B cell (primary cell): ENCODE data around the gene FAM72A. TPM values are rescaled to one million over a fixed set of nuclear protein-coding genes. Genes with fewer than 3 reads are reported as not detected.
"Not testable (repeated sequence)": the region's sequence is repeated elsewhere in the genome, so short reads cannot be mapped to it uniquely, and the experiment has no call there.

ENCODE experiments used
- ATAC-seq: fragments of 200-7000 bp; cut with Tn5 transposase; one replicate; pipeline ENCODE4 v1.10.0; 2021; ENCODE audit warnings: low read depth, mild to moderate bottlenecking, moderate number of reproducible peaks, moderate library complexity
- CTCF ChIA-PET: fragments of 350-600 bp; sonication (Branson Sonifier 250); formaldehyde crosslinking; loops from one replicate; lab custom pipeline; 2021; ENCODE audit warnings: antibody characterized with exemption, inconsistent platforms; lab: Charles Lee
- POLR2A ChIA-PET: fragments of 350-600 bp; sonication (Branson Sonifier 250); formaldehyde crosslinking; loops from one replicate; lab custom pipeline; 2021; ENCODE audit warnings: antibody characterized with exemption; lab: Charles Lee
- DNase-seq: peaks from one replicate; pipeline ENCODE4 v3.0.0; 2013
- H2AFZ ChIP-seq: 2 replicates; pipeline ENCODE4 v1.6.1; 2012; ENCODE audit warnings: mild to moderate bottlenecking, low read depth, low read length; ENCODE audit not compliant: insufficient read depth, poor library complexity, severe bottlenecking
- H3K27ac ChIP-seq, 2 donors: 1 replicate in 1 of 2; 2 replicates in 1 of 2; pipeline ENCODE4 v1.5.1; 2012 to 2013; ENCODE audit warnings: low read length in 2 of 2, mild to moderate bottlenecking in 2 of 2, moderate library complexity in 1 of 2
- H3K27me3 ChIP-seq, 4 experiments: fragments of 200-600 bp in 1 of 4; sonication (generic) in 1 of 4; replicated peaks in 1 of 4; 1 replicate in 2 of 4; 2 replicates in 2 of 4; pipeline versions ENCODE4 v1.6.1 to v1.7.0; 2013 to 2016; ENCODE audit warnings: low read length in 3 of 4, mild to moderate bottlenecking in 2 of 4, mixed read lengths in 1 of 4, moderate library complexity in 1 of 4; ENCODE audit not compliant: insufficient read depth in 4 of 4, control insufficient read depth in 3 of 4; ENCODE audit errors: control extremely low read depth in 1 of 4
- H3K36me3 ChIP-seq, 2 experiments: replicated peaks in 1 of 2; 1 replicate in 1 of 2; 2 replicates in 1 of 2; pipeline versions ENCODE4 v1.6.1 to v1.7.1; 2013; ENCODE audit warnings: low read length in 1 of 2; ENCODE audit not compliant: insufficient read depth in 2 of 2, control insufficient read depth in 1 of 2; ENCODE audit errors: control extremely low read depth in 1 of 2, extremely low read depth in 1 of 2
- H3K4me1 ChIP-seq, 2 donors: fragments of 200-600 bp in 1 of 2; sonication (generic) in 1 of 2; 1 replicate in 1 of 2; 2 replicates in 1 of 2; pipeline versions ENCODE4 v1.5.1 to v1.6.1; 2013 to 2017; ENCODE audit warnings: low read length in 2 of 2; ENCODE audit not compliant: control insufficient read depth in 2 of 2, insufficient read depth in 2 of 2
- H3K4me2 ChIP-seq: replicated peaks from 2 replicates; pipeline ENCODE3; 2012; ENCODE audit warnings: mild to moderate bottlenecking, low read depth, low read length; ENCODE audit not compliant: poor library complexity, severe bottlenecking
- H3K4me3 ChIP-seq, 5 experiments: fragments of 200-600 bp in 1 of 5; sonication (generic) in 1 of 5; 1 replicate in 3 of 5; 2 replicates in 2 of 5; pipeline versions ENCODE4 v1.5.1 to v1.7.0; 2011 to 2016; ENCODE audit warnings: low read length in 4 of 5, mild to moderate bottlenecking in 4 of 5, low read depth in 2 of 5, control low read depth in 1 of 5, moderate library complexity in 1 of 5; ENCODE audit not compliant: insufficient read depth in 1 of 5; ENCODE audit errors: control extremely low read depth in 1 of 5, extremely low read depth in 1 of 5
- H3K79me2 ChIP-seq: fragments of 200-600 bp; sonication (generic); one replicate; pipeline ENCODE4 v1.6.0; 2016; ENCODE audit warnings: low read length; ENCODE audit not compliant: control insufficient read depth, insufficient read depth
- H3K9ac ChIP-seq: fragments of 200-600 bp; sonication (generic); 2 replicates; pipeline ENCODE4 v1.6.1; 2017; ENCODE audit warnings: mild to moderate bottlenecking, low read length, moderate library complexity
- H3K9me3 ChIP-seq, 3 donors: one replicate each; pipeline versions ENCODE4 v1.6.1 to v1.7.1; 2013; ENCODE audit warnings: low read length in 2 of 3; ENCODE audit not compliant: control insufficient read depth in 2 of 3, insufficient read depth in 1 of 3; ENCODE audit errors: control extremely low read depth in 1 of 3
- H4K20me1 ChIP-seq: 2 replicates; pipeline ENCODE4 v1.6.0; 2012; ENCODE audit warnings: mild to moderate bottlenecking, low read length; ENCODE audit not compliant: insufficient read depth, control insufficient read depth, poor library complexity, severe bottlenecking
- H3K27ac Mint-ChIP-seq: one replicate; pipeline ENCODE4 v1.8.0; 2021; ENCODE audit warnings: mixed read lengths
- H3K27me3 Mint-ChIP-seq: one replicate; pipeline ENCODE4 v1.8.0; 2021; ENCODE audit warnings: mixed read lengths
- H3K4me1 Mint-ChIP-seq: one replicate; pipeline ENCODE4 v1.8.0; 2021; ENCODE audit warnings: mixed read lengths
- H3K4me3 Mint-ChIP-seq: one replicate; pipeline ENCODE4 v1.8.0; 2021; ENCODE audit warnings: mixed read lengths
- H3K9me3 Mint-ChIP-seq: one replicate; pipeline ENCODE4 v1.8.0; 2022; ENCODE audit warnings: mixed read lengths; ENCODE audit not compliant: insufficient read depth
- WGBS: methylation state at CpG from one replicate; pipeline ENCODE4 v1.1.5; 2013; ENCODE audit warnings: missing lambda C conversion rate; ENCODE audit not compliant: insufficient coverage; 5-methylcytosine and 5-hydroxymethylcytosine counted together
- intact Hi-C: fragments of 100-400 bp; cut with micrococcal nuclease; formaldehyde crosslinking; loops from one replicate; pipeline ENCODE4 v1.10.0; 2022
- polyA plus RNA-seq: library from polyadenylated mRNA; depleted of rRNA; stranded (reverse); fragments of >200 nt; gene quantifications from 2 replicates; pipeline ENCODE4 v1.2.3, GENCODE V29; 2012
- total RNA-seq, 2 donors: library from RNA; stranded (reverse); fragments of 120-200 nt in 1 of 2; gene quantifications; 1 replicate in 1 of 2; 2 replicates in 1 of 2; pipeline versions ENCODE4 v1.2.3 to v1.2.4, GENCODE V29; 2013 to 2022

Gene FAM72A
- total and polyA plus RNA-seq, 2 donors (not counting 1 experiment from before 2014, with no cell fraction given) = 1.7 to 1.8 TPM

GRCh38 chr1:206186826-206187225, 15.8 kb downstream of the FAM72A start:
- WGBS = no CpG with 5 or more reads among the region's 4 CpGs
- H3K27me3 Mint-ChIP-seq, intact Hi-C loops: not testable (repeated sequence)

GRCh38 chr1:206185778-206186177, 16.9 kb downstream of the FAM72A start:
- H3K27me3 Mint-ChIP-seq, DNase-seq, H3K79me2 ChIP-seq, H3K36me3 ChIP-seq, H3K9me3 Mint-ChIP-seq, H3K9me3 ChIP-seq, H3K27me3 ChIP-seq, H3K27ac ChIP-seq, H3K4me3 Mint-ChIP-seq, POLR2A ChIA-PET, ATAC-seq, H4K20me1 ChIP-seq, H3K4me2 ChIP-seq, H3K4me1 Mint-ChIP-seq, H3K4me3 ChIP-seq, CTCF ChIA-PET, H3K9ac ChIP-seq, H3K4me1 ChIP-seq, H2AFZ ChIP-seq, H3K27ac Mint-ChIP-seq, intact Hi-C loops: not testable (repeated sequence)
- no CpG with 5 or more reads among the region's 3 CpGs for WGBS

More at GRCh38 chr1:206186826-206187225, 15.8 kb downstream of the FAM72A start:
- ATAC-seq, H3K27me3 ChIP-seq, H3K4me3 Mint-ChIP-seq, H3K4me1 ChIP-seq, DNase-seq, POLR2A ChIA-PET, H3K4me1 Mint-ChIP-seq, H3K27ac ChIP-seq, H3K9me3 Mint-ChIP-seq, H3K36me3 ChIP-seq, H2AFZ ChIP-seq, H3K79me2 ChIP-seq, H3K4me3 ChIP-seq, H3K9me3 ChIP-seq, H3K4me2 ChIP-seq, H3K27ac Mint-ChIP-seq, CTCF ChIA-PET, H4K20me1 ChIP-seq, H3K9ac ChIP-seq: not testable (repeated sequence)

GRCh38 chr1:206183788-206184187, 18.9 kb downstream of the FAM72A start:
- ATAC-seq, H4K20me1 ChIP-seq, H3K4me3 ChIP-seq, H2AFZ ChIP-seq, H3K27ac Mint-ChIP-seq, intact Hi-C loops, H3K4me3 Mint-ChIP-seq, DNase-seq, H3K27me3 ChIP-seq, H3K9me3 ChIP-seq, H3K9me3 Mint-ChIP-seq, H3K9ac ChIP-seq, H3K4me1 ChIP-seq, H3K36me3 ChIP-seq, H3K27ac ChIP-seq, H3K4me2 ChIP-seq, H3K27me3 Mint-ChIP-seq, POLR2A ChIA-PET, CTCF ChIA-PET, H3K79me2 ChIP-seq, H3K4me1 Mint-ChIP-seq: not testable (repeated sequence)
- WGBS = no CpG with 5 or more reads among the region's 2 CpGs

GRCh38 chr1:206182368-206183317, 20.0 kb downstream of the FAM72A start:
- WGBS = no CpG with 5 or more reads among the region's 6 CpGs
- H3K4me2 ChIP-seq, H3K36me3 ChIP-seq, POLR2A ChIA-PET, H3K27me3 ChIP-seq, H4K20me1 ChIP-seq, H3K27ac Mint-ChIP-seq, H3K4me3 ChIP-seq, H3K4me1 Mint-ChIP-seq, intact Hi-C loops, CTCF ChIA-PET, ATAC-seq, DNase-seq, H3K79me2 ChIP-seq, H3K9ac ChIP-seq, H3K4me3 Mint-ChIP-seq, H3K27me3 Mint-ChIP-seq, H3K9me3 Mint-ChIP-seq, H3K4me1 ChIP-seq, H3K9me3 ChIP-seq, H3K27ac ChIP-seq, H2AFZ ChIP-seq: not testable (repeated sequence)
